Progenitor cell of endocrine pancreas (in vitro differentiated cells): ENCODE data around the gene MAD1L1. TPM values are rescaled to one million over a fixed set of nuclear protein-coding genes. Genes with fewer than 3 reads are reported as not detected.

Source experiments
- DNase-seq: peaks from one replicate; pipeline ENCODE4 v3.0.0; 2021; ENCODE audit warnings: low spot score; ENCODE audit not compliant: unreplicated experiment
- H3K27ac Mint-ChIP-seq: 2 replicates; pipeline ENCODE4 v1.8.0; 2021; ENCODE audit warnings: mild to moderate bottlenecking, moderate library complexity, mixed read lengths
- H3K27me3 Mint-ChIP-seq: 2 replicates; pipeline ENCODE4 v1.8.0; 2021; ENCODE audit warnings: mixed read lengths
- H3K36me3 Mint-ChIP-seq: 2 replicates; pipeline ENCODE4 v1.8.0; 2022; ENCODE audit warnings: mixed read lengths; ENCODE audit not compliant: insufficient read depth
- H3K4me1 Mint-ChIP-seq: 2 replicates; pipeline ENCODE4 v1.8.0; 2021; ENCODE audit warnings: low read depth, mixed read lengths
- H3K4me3 Mint-ChIP-seq: 2 replicates; pipeline ENCODE4 v1.8.0; 2021; ENCODE audit warnings: low read depth, mild to moderate bottlenecking, moderate library complexity, mixed read lengths
- H3K9me3 Mint-ChIP-seq: 2 replicates; pipeline ENCODE4 v1.8.0; 2021; ENCODE audit warnings: low read depth, mixed read lengths
- total RNA-seq: library from RNA; stranded (reverse); gene quantifications from 2 replicates; pipeline ENCODE4 v1.2.1, GENCODE V29; 2021
- TF ChIP-seq, protein P1 (sequence below): fragments of 200-600 bp; sonication (generic); IDR thresholded peaks from one replicate; pipeline ENCODE4 v1.5.0; 2021; ENCODE audit warnings: antibody characterized with exemption, mild to moderate bottlenecking; ENCODE audit not compliant: unreplicated experiment

Gene MAD1L1
- total RNA-seq, 1 donor from 2014 or later: 49.8 TPM

DNA sequence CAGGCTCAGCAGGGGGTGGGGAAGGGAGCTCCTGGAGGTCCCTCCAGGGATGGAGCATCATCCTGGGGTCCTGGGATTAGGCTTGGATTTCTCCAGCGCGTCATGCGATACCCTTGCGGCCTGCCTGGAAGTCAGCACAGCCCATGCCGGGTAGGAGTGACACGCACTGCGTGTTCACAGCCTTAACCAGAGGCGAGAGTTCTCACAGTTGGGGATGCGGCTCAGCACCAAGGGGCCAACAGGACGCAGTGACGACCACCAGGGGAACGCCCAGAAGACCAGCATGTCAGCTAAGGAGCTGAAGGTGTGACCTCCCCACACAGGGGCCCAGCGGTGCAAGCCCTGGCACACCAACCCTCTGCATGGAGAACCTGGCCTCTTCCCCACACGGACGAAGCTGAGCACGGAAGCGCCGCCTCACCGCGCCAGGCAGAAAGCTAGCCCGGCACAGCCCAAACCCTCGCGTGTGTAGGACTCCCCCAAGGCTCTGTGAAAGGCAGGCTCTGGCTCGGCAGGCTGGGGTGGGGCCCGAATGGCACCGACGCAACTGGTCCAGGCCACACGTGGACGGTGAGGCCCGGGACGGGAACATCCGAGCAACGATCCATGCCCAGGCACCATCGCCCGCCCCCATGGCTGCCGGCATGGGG, 364.1 kb downstream of the MAD1L1 start:
- DNase-seq: no peak

DNA sequence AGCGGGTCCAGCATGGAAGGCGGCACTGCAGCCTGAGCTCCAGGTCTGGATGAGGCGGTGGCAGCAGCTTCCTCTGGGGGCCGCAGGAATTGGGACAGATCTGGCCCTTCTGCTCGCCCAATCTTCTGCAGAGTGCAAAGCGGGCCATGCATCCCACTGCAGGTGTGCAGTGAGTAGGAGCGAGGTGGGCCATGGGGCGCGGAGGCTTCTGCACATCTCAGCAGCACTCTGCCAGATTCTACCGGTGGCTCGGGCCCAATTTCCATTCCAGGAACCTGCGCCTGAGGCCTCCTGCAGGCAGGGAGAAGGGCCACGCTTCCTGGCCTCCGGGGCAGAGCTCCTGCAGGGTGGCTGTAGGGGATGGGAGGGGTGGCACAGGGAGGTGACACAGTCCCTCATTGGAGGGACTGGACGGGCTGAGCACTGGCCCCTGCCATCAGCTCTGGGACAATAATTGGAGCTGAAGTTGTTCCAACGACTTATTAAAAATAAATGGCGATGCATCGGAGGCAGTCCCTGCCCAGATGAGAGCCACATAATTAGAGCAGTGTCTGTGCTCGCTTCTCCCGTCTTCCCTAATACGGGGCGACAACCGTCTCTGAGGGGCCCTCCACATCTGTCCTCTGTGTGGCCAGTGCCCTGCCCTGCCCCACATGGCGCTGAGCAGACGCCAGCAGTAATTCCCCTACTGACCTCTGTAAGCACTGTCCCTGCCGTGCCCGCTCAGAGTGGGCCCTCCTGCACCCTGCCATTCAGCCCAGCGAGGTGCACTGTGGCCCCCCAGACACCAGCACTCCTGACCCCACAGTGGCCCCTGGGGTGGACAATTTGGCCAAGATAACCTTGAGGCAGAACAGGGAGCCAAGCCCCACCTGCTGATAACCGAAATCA, 365.1 kb downstream of the MAD1L1 start:
- Mint-ChIP-seq H3K4me3 (no peak overlapping the region), H3K36me3 (no peaks in the 10 kb centered on the region), H3K27ac (no peak overlapping the region), H3K27me3 (no peaks in the 10 kb centered on the region), H3K4me1 (peaks cover 8% of the 10 kb centered on the region), H3K9me3 (no peaks in the 10 kb centered on the region)
- no peak for DNase-seq
- TF ChIP-seq, protein P1, sequence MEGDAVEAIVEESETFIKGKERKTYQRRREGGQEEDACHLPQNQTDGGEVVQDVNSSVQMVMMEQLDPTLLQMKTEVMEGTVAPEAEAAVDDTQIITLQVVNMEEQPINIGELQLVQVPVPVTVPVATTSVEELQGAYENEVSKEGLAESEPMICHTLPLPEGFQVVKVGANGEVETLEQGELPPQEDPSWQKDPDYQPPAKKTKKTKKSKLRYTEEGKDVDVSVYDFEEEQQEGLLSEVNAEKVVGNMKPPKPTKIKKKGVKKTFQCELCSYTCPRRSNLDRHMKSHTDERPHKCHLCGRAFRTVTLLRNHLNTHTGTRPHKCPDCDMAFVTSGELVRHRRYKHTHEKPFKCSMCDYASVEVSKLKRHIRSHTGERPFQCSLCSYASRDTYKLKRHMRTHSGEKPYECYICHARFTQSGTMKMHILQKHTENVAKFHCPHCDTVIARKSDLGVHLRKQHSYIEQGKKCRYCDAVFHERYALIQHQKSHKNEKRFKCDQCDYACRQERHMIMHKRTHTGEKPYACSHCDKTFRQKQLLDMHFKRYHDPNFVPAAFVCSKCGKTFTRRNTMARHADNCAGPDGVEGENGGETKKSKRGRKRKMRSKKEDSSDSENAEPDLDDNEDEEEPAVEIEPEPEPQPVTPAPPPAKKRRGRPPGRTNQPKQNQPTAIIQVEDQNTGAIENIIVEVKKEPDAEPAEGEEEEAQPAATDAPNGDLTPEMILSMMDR: no peak

More for the DNA sequence above, 364.1 kb downstream of the MAD1L1 start:
- Mint-ChIP-seq H3K9me3 (no peaks in the 10 kb centered on the region), H3K36me3 (no peaks in the 10 kb centered on the region), H3K27ac (no peak overlapping the region), H3K4me1 (peaks cover 10% of the 10 kb centered on the region), H3K4me3 (no peak overlapping the region), H3K27me3 (no peaks in the 10 kb centered on the region)
- TF ChIP-seq, protein P1: no peak

DNA sequence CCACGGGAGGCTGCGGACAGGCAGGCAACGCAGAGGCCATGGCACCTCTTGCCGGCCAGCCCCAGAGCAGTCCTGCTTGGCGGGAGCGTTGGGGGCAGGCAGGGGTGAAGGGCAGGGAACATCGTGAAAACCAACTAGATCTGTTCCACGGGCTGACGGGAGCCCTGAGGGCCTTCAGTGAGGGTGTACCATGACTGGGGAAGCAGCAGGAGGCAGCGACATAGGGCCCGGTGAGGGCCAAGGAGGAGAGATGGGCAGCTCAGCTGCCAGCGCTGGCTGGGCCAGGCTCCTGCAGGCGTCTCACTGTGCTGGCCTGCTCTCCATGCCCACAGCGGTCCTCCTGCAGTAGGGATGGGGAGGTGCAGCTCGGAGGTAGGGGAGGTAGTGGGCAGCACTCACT, 366.1 kb downstream of the MAD1L1 start:
- no peak for DNase-seq
- Mint-ChIP-seq H3K9me3 (no peaks in the 10 kb centered on the region), H3K4me3 (no peak overlapping the region), H3K36me3 (no peaks in the 10 kb centered on the region), H3K4me1 (peaks cover 8% of the 10 kb centered on the region), H3K27ac (no peak overlapping the region), H3K27me3 (no peaks in the 10 kb centered on the region)
- TF ChIP-seq, protein P1: no peak

DNA sequence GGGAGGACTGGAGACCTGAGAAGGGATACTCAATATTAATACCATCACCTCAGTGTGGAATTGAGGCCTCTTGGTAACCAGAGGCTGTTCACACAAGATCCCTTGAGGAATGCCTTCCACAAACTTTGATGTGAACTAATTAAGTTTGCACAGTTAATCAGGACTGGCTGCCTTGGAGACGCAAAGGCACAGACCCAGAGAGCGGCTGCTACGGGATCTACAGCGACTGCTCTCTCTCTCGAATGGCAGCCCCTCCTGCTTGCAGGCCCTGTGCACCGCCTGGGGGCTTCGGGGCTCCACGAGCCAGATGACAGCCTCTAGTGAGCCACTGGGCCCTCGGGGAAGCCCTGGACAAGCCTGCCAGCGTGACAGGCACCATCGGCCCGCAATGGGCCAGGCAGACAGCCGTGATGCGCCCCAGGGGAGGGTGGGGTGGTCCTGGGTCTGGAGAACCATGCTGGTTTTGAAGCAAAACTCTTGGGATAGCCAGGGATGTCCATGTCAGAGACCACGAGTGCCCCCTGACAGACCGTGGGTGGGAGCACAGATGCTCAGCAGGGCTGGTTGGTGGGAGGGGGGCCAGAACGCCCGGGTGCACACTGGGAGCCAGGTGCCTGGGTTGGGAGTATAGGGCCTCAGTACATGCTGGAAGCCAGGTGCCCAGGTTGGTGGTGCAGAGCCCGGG, 367.0 kb downstream of the MAD1L1 start:
- Mint-ChIP-seq H3K36me3 (no peaks in the 10 kb centered on the region), H3K4me1 (peaks cover 8% of the 10 kb centered on the region), H3K27ac (no peak overlapping the region), H3K9me3 (no peaks in the 10 kb centered on the region), H3K27me3 (no peaks in the 10 kb centered on the region), H3K4me3 (no peak overlapping the region)
- TF ChIP-seq, protein P1: no peak
- DNase-seq: no peak

DNA sequence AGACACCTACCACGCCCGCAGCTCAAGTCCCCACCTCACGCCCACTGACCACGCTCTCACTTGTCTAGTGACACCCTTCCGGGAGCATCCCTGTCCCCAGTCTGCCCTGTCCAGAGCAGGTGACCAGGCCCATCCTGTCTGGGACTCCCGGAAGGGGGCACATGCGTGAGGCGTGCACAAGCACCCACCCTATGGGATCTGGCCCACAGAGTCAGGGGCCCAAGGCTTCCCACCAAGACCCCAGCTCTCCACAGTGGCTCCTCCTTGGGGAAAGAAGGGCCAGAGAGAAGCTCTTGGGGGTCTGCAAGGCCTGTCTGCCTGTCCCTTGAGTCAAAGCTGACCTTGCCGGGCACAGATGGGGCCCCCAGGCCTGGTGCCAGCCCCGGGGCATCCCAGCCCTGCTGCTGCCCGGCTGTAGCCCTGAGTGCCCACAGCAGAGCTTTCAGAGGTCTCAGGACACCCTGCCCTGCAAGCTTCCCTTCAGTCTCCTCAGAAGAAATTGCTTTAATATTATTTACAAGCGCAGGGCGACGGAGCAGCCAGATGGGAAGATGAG, 367.7 kb downstream of the MAD1L1 start:
- no peaks in the 10 kb centered on the region for H3K9me3 Mint-ChIP-seq
- DNase-seq: no peak
- H3K27ac Mint-ChIP-seq: no peak overlapping the region
- H3K4me3 Mint-ChIP-seq: no peak overlapping the region
- H3K27me3 Mint-ChIP-seq: no peaks in the 10 kb centered on the region
- TF ChIP-seq, protein P1: no peak
- H3K4me1 Mint-ChIP-seq: peaks cover 8% of the 10 kb centered on the region
- no peaks in the 10 kb centered on the region for H3K36me3 Mint-ChIP-seq
